ENCODE data around the gene ZNF215. TPM values are rescaled to one million over a fixed set of nuclear protein-coding genes. Genes with fewer than 3 reads are reported as not detected.

The ZNF215 gene
- total RNA-seq, 1 experiment from 2014 or later: 0.26 TPM

- BruUV-seq (replicated peaks): no TSS peak
- peaks cover 5% of the 10 kb centered on the region for H3K27me3 ChIP-seq (replicated peaks; ENCODE audit: insufficient read depth, low read depth, low read length, poor library complexity)
- intact Hi-C loops (cut with micrococcal nuclease; ENCODE audit: unreplicated experiment): no loop called here
- ChIA-PET CTCF (no interaction called here), POLR2A (ENCODE audit: low non-redundant PET) (no interaction called here)
- H3K27ac ChIP-seq (ENCODE audit: low read depth, low read length, poor library complexity, severe bottlenecking): no peak overlapping the region
- H3K36me3 ChIP-seq (ENCODE audit: insufficient read depth, low read length, poor library complexity, severe bottlenecking): no peaks in the 10 kb centered on the region
- TF ChIP-seq EZH2 (IDR thresholded peaks at IDR 0.05; ENCODE audit: borderline replicate concordance, low read depth, low read length, poor library complexity, severe bottlenecking) (no peak), CTCF (conservative IDR thresholded peaks at IDR 0.05; ENCODE audit: low read depth, low read length) (no peak)
- no peak overlapping the region for H3K4me3 ChIP-seq (ENCODE audit: low read depth, low read length, poor library complexity, severe bottlenecking)
- H3K9me3 ChIP-seq (ENCODE audit: low read depth, low read length, poor library complexity, severe bottlenecking): no peaks in the 10 kb centered on the region
- no peaks in the 10 kb centered on the region for H3K4me1 ChIP-seq (ENCODE audit: insufficient read depth, low read length, poor library complexity, severe bottlenecking)
- no peak for DNase-seq (ENCODE audit: low spot score)
Observed at GRCh38 chr11:6888830-6889229, 37.4 kb upstream of the ZNF215 start.

- intact Hi-C loops (cut with micrococcal nuclease; ENCODE audit: unreplicated experiment): no loop called here
- H3K27ac ChIP-seq (ENCODE audit: low read depth, low read length, poor library complexity, severe bottlenecking): no peak overlapping the region
- ChIA-PET POLR2A (ENCODE audit: low non-redundant PET) (no interaction called here), CTCF (no interaction called here)
- no peak overlapping the region for H3K4me3 ChIP-seq (ENCODE audit: low read depth, low read length, poor library complexity, severe bottlenecking)
- H3K9me3 ChIP-seq (ENCODE audit: low read depth, low read length, poor library complexity, severe bottlenecking): no peaks in the 10 kb centered on the region
- TF ChIP-seq CTCF (conservative IDR thresholded peaks at IDR 0.05; ENCODE audit: low read depth, low read length): no peak
- TF ChIP-seq EZH2 (IDR thresholded peaks at IDR 0.05; ENCODE audit: borderline replicate concordance, low read depth, low read length, poor library complexity, severe bottlenecking): no peak
- no peaks in the 10 kb centered on the region for H3K36me3 ChIP-seq (ENCODE audit: insufficient read depth, low read length, poor library complexity, severe bottlenecking)
- DNase-seq (ENCODE audit: low spot score): no peak
- H3K27me3 ChIP-seq (replicated peaks; ENCODE audit: insufficient read depth, low read depth, low read length, poor library complexity): peaks cover 2% of the 10 kb centered on the region
- BruUV-seq (replicated peaks): no TSS peak
- H3K4me1 ChIP-seq (ENCODE audit: insufficient read depth, low read length, poor library complexity, severe bottlenecking): no peaks in the 10 kb centered on the region
Observed at GRCh38 chr11:6889835-6890234, 36.4 kb upstream of the ZNF215 start.

GRCh38 chr11:6892400-6892799 lies 33.8 kb upstream of the ZNF215 start, which contains the start of gene OR2D2:
TSS of gene OR2D2 (minus strand) at chr11:6892500. CDS start at chr11:6892500, 0 bp downstream.
- H3K4me1 ChIP-seq (ENCODE audit: insufficient read depth, low read length, poor library complexity, severe bottlenecking): no peaks in the 10 kb centered on the region
- TF ChIP-seq CTCF (conservative IDR thresholded peaks at IDR 0.05; ENCODE audit: low read depth, low read length) (no peak), EZH2 (IDR thresholded peaks at IDR 0.05; ENCODE audit: borderline replicate concordance, low read depth, low read length, poor library complexity, severe bottlenecking) (no peak)
- H3K9me3 ChIP-seq (ENCODE audit: low read depth, low read length, poor library complexity, severe bottlenecking): no peaks in the 10 kb centered on the region
- ChIA-PET POLR2A (ENCODE audit: low non-redundant PET) (no interaction called here), CTCF (no interaction called here)
- no peak for DNase-seq (ENCODE audit: low spot score)
- no peak within 1 kb of the TSS for H3K4me3 ChIP-seq (ENCODE audit: low read depth, low read length, poor library complexity, severe bottlenecking)
- intact Hi-C loops (cut with micrococcal nuclease; ENCODE audit: unreplicated experiment): no loop called here
- no peaks in the 10 kb centered on the region for H3K27me3 ChIP-seq (replicated peaks; ENCODE audit: insufficient read depth, low read depth, low read length, poor library complexity)
- no TSS peak for BruUV-seq (replicated peaks)
- H3K27ac ChIP-seq (ENCODE audit: low read depth, low read length, poor library complexity, severe bottlenecking): no peak within 1 kb of the TSS
- no peaks in the 10 kb centered on the region for H3K36me3 ChIP-seq (ENCODE audit: insufficient read depth, low read length, poor library complexity, severe bottlenecking)
